CD4-positive, alpha-beta T cell treated with Interleukin-4 for 4 hours (primary cell): ENCODE measurements around the gene WNT10A.

ENCODE experiments used
- DNase-seq: peaks from one replicate; pipeline ENCODE4 v3.0.0-alpha.2; 2020

WNT10A gene

GRCh38 chr2:218858138-218858445, 22.6 kb upstream of the WNT10A start:
- no peak for DNase-seq

GRCh38 chr2:218858671-218859555, 21.7 kb upstream of the WNT10A start:
- no peak for DNase-seq

GRCh38 chr2:218859556-218859987, 21.1 kb upstream of the WNT10A start, which contains the start of gene WNT6:
Gene WNT6 (plus strand): TSS chr2:218859805. CDS start chr2:218860038, 233 bp downstream.
- DNase-seq, result no peak

GRCh38 chr2:218859988-218860831, 20.4 kb upstream of the WNT10A start:
- no peak for DNase-seq

GRCh38 chr2:218860950-218861381, 19.7 kb upstream of the WNT10A start:
- no peak for DNase-seq

- DNase-seq, result no peak
Observed at GRCh38 chr2:218861645-218862318, 18.9 kb upstream of the WNT10A start.

- no peak for DNase-seq
Observed at GRCh38 chr2:218863021-218863520, 17.6 kb upstream of the WNT10A start.

- DNase-seq, result no peak
Observed at GRCh38 chr2:218865396-218865795, 15.3 kb upstream of the WNT10A start.

- no peak for DNase-seq
Observed at GRCh38 chr2:218865999-218866398, 14.7 kb upstream of the WNT10A start.

- DNase-seq, result no peak
Observed at GRCh38 chr2:218867900-218868299, 12.8 kb upstream of the WNT10A start.

- DNase-seq, result no peak
Observed at GRCh38 chr2:218869064-218869463, 11.6 kb upstream of the WNT10A start.

- no peak for DNase-seq
Observed at GRCh38 chr2:218870984-218871344, 9.7 kb upstream of the WNT10A start.

- DNase-seq, result peak; percentile 27
Observed at GRCh38 chr2:218871345-218872302, 9.0 kb upstream of the WNT10A start.

GRCh38 chr2:218872645-218873358, 7.8 kb upstream of the WNT10A start:
- DNase-seq, result no peak

GRCh38 chr2:218873359-218874194, 7.1 kb upstream of the WNT10A start:
- DNase-seq, result no peak

GRCh38 chr2:218875692-218876246, 4.9 kb upstream of the WNT10A start:
- no peak for DNase-seq

- DNase-seq, result peak; percentile 75
Observed at GRCh38 chr2:218876562-218877219, 4.0 kb upstream of the WNT10A start.

- no peak for DNase-seq
Observed at GRCh38 chr2:218877331-218877730, 3.3 kb upstream of the WNT10A start.

GRCh38 chr2:218877891-218878290, 2.8 kb upstream of the WNT10A start:
- DNase-seq, result no peak
